ENCODE measurements around the gene LHX8.
"Not testable (repeated sequence)": the region's sequence is repeated elsewhere in the genome, so short reads cannot be mapped to it uniquely, and the experiment has no call there.

Gene LHX8

DNA sequence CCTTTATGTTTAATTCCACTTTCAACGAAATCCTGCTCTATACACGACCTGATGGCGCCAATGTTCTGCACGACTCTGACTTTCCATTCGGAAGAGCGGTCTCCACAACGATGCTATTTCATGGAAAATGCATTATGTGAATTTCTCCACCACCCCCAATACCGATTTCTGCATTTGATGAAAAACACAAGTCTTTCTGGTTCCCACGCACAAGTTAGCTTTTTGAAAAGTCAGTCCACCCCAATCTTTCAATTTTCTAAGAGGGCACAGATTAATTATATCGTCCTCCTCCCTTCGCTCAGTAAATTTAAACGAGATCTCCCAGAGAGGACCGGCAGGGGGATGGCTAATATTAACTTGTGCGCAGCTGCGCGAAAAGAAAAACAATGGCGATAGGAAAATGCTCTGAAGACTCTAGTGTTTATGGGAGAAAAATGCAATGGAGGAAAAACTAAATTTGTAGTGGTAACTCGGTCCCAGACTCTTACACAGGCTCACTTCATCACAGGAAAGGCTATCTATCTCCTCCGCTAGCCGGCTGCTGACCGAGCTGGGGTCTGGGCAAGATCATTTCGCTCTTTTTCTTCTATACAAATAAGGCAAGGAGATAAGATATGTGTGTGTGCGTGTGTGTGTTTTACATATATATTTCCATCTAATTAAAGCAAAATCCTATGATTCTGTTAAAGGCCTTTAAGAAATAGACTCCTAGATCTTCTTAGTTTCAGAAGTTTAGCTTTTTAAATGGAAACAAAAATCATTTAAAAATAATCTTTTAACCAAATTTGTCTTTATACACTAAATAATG, 1.2 kb upstream of the LHX8 start:
- DNase-seq (ENCODE audit: low spot score) = no peak

DNA sequence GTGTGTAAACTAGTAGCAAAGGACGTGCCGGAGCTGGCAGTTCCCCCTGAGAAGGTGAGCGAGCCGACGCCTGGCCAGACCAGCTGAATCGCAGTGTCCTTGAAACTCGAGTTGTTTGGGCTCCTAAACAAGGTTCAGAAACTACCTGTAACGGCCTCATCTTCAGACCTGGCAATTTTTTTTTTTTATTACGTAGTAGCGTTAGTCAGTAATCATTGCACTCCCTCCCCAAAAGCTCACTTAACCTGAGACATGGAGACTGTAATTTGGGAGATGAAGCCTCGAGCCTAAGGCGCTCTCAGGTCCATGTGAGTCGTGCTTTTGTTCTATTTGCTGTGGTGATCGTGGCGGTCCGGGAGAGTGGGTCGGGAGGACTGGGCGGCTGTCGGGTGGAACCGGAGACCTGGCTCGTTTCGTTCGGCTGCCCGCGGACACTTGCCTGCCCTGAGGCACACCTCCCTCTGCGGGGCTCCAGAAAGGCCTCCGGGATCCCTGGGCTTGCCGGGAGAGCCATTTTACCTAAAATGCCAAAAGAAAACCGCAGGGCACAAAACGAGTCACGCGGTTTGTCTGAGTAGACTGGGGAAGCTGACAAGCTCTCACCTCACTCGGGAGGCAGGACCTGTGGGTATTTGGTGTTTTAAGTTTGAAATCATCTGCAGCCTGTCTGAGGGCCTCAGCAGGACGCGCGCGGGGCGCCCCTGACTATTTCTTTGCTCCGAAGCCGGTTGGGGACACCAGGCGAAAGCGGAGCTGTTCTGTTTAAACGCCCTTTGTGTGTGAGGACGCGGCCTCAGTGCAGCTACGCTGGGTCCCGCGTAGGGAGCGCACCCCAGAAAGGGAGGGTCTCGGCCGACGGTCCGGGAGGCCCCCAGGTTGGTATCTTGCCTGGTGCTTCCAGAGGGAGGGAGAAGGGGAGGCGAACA, 722 bp downstream of the LHX8 start:
- DNase-seq (ENCODE audit: low spot score) = no peak

DNA sequence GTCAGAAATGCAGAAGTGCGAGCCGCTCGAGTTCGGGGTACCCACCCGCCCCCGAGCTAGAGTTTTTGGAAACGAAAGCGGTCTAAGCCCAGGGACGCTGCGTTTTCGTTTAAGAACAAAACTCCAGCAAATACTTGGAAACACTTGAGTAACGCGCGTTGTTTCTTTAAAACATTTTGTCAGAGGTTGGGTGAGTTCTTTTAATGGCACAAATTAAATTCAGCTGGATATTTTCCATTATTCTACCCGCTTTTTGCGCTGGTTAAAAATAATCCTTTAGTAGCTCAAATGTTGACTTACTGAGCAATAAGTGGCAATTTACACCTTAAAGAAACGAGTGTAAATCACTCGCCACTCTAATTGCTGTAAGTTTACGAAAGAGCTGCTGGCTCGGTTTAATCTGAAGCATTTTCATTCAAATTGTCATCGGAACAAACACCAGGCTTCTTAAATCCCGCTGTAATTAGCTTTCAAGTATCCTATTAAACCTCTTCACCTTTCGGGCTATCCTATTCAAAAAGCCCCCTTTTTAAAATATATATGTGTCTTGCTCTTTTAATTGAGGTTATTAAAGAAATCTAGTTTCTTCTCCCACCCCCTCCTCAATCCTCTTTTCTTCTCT, 1.5 kb downstream of the LHX8 start:
- no peak for DNase-seq (ENCODE audit: low spot score)

DNA sequence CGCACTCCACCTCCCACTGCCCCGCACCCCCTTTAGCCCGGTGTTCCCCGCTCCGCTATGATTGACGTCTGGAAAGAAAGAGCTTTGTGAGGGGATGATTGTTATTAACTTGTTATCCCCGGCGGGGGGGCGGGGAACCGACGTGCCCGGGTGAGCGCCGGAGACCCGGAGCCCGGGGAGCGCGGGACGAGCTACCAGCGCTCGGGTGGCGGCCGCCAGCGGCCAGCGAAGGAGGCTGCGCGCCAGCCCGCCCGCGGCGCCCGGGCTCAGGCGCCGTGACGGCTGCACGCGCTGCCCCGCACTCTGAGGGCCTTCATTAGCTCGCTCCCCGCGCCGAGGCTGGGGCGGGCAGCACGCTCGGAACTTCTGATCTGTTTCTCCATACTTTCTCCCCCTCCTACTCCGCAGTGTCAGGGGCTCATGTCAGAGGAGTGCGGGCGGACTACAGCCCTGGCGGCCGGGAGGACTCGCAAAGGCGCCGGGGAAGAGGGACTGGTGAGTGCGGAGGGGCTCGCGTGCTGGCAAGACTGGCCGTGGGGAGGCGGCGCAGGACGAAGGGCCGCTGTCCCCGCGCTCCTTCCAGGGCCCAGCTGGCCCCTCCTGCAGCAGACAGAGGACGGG, 2.1 kb downstream of the LHX8 start:
- DNase-seq (ENCODE audit: low spot score) = no peak

DNA sequence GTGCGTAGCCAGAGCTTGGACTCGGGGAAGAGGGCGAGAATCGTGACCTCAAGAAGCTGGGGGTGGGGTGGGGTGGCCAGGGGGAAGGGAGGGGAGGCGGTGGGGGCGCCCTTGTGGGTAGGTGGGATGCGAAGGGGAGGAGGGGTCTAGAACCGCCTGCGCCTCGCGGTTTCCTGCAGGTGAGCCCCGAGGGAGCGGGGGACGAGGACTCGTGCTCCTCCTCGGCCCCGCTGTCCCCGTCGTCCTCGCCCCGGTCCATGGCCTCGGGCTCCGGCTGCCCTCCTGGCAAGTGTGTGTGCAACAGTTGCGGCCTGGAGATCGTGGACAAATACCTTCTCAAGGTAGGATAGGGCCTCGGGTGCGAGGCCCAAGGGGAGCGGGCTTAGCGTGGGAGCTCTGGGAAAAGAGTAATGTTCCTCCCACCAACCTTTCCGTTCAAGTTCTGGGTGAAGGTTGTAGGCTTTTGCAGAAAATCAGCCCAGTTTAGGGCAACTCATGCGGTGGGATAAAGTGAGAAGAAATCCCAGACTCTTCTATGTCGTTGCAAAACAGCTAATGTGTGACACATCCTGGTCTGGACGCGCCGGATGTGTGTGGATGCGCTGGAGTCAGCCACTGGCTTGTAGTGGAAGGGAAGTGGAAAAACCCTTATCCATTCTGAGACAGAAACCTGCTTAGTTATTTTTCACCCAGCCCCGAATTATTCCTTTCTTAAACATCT, 2.9 kb downstream of the LHX8 start:
- DNase-seq (ENCODE audit: low spot score) = no peak

DNA sequence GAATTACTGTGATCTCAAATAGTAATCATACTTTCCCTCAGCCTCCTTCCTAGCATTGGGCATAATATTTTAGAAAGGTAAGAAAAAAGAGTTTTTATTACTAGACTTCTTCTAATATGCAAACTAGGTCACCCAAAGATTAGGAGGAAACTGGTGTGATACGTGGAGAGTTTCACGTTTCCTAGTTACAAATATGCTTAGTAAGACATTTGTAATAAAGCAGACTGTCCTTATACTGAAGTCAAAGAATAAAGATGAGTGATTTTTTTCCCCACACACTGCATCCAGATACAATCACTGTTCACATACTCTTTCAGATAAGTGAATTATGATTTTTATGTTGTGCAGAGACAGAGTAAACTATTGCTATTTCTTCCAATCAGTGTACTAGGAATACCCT, 17.9 kb downstream of the LHX8 start:
- DNase-seq (ENCODE audit: low spot score) = no peak

DNA sequence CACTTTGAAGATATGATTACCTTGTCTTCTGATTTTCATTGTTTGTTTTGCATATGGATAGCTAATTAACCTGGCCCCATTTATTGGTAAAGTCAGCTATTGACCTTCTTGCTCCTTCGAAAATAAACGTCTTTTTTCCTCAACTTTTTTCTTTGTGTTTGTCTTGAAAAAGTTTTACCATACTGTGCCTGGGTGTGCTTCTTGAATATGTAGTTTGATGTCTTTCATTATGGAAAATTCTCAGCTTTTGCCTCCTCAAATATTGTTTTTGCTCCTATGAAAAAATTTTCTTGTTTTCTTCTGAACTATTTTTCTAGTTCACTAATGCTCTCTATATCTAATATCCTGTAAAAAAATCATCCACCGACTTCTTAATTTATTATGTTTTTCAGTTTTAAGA, 25.0 kb downstream of the LHX8 start:
- no peak for DNase-seq (ENCODE audit: low spot score)

DNA sequence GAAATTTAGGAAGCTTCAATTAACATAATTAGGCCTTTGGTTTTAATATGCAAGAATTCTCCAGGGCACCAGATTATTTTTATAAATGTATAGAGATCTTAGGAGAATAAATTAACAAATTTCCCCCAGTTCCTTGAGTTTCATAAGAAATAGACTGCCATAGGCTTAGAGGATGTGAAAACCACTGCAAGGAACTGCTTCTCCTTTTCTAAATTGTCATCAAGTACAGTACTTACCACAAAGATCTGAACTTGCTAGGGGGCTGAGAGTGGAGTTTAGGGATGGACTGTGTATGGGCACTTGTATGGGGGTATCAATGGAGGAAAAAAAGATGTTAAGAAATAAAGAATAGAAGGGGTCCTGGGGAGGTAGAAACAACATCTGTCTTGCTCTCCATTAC, 31.1 kb downstream of the LHX8 start:
- no peak for DNase-seq (ENCODE audit: low spot score)

DNA sequence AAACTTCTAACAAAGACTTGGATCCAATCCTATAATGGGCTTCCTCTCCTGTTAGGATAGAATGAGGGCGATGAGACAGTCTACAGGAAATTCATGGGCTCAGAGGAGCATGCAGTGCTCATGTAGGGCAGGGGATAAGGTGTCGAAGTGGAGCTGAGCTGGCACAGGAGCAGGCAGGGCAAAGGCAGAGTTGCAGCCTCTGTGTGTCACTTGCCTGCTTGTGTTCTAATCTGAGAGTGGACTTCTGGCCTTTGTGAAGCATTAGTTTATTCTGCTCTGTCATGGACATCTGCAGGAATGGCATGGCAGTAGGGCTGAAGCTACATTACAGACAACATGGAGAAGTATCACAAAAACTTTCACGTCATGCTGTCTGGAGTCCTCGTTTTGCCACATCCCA, 32.6 kb downstream of the LHX8 start:
- no peak for DNase-seq (ENCODE audit: low spot score)

DNA sequence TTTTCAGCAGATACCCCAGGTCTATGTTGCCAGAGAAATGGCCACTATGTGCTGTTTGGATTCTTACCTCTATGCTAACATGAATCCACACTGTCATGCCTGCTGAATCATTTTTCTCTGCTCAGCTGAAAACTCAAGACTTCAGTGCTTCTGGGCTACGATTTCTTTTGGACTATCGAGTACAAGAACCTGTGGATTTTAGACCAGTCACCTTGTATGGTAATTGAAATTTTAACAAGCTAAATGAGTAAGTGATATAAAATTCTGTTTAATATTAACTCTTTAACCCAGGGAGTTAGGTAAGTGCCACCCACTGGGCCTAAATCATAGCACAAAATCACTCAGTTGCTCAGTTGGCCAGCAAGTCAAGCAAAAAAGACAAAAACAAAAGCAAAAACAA, 35.8 kb downstream of the LHX8 start:
- DNase-seq (ENCODE audit: low spot score) = no peak

DNA sequence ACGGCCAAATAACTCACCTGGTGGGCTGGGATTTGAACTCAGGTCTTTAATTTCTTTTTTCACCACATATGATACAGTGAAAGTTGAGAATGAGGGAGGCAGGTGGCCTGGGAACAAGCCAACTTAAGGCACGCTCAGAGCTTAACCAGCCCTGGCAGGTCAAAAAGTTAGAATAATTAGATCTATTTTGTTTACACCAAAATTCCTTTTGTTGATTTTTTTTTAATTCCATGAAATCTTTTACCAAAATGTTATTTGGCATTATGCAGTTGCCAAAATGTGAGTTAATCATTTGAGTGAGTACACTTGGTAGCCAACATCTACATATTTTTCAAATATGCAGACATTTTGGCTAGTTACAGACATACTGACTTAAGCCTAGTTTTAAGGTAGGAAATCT, 36.8 kb downstream of the LHX8 start:
- no peak for DNase-seq (ENCODE audit: low spot score)

DNA sequence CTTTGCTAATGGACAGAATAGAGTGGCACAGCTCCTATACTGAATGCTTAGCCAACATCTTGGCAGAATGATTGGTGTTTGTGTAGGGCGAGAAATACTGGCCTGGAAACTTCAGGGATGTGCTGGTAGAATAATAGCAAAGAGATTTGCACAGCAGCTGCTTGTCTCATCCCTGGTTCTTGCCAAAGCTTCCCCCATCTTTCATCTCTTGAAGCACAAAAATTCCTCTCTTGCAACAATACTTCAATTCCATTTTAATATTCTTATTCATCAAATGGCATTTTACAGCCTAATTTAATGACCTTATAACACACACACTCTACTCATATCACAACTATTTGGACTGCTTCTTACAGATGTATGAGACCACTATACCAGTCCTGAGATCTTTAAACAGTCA, 37.7 kb downstream of the LHX8 start:
- DNase-seq (ENCODE audit: low spot score) = no peak

DNA sequence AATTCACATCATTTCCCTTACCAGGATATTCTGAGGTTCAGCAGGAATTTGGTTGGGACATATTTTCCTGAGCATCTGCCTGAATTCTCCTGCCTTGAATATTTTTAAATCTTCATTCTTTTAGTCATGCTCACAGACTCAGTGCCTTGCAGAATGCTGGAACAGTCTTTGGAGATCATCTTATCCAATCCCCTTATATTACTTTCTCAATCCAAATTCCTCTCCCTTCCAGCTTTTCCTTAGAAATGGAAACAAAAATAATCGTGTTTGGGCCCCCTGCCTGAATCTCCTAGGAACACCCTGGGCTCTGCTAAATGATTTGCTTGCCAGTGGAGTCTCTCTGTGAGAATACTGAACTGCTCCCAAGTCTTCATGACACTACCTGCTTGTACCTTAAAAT, 38.4 kb downstream of the LHX8 start:
- DNase-seq (ENCODE audit: low spot score) = no peak

DNA sequence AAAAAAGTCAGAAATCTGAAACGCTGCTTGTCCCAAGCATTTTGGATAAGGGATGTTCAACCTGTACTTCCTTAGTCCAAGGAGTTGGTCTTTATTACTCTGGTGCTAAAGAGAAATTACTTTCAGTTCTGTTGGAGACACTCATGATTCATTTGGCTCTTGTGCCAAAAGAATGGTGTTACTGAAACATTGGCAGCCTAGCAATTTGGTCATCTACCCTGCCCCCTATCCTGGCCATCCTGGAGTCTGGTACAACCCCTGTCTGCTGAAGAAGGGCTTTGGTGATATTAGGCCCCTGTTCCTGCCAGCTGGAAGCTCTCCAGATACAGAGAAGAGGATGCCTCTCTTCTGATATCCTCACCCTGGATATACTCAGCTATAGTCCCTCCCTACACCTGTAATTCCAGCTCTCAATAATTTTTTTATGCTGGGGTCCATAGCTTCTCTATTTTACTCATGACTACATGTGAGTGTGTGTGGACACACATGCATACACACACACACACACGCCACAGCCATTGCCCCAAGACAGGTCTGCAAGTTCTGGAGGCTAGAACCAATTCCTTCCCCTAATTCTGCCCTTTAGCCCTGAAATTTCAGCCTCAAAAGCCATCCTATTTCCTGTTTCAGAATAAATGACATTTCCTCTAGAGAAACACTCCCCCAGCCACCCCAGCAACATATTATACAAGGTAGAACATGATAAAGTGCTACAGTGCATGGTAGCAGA, 40.0 kb downstream of the LHX8 start:
- DNase-seq (ENCODE audit: low spot score) = no peak

DNA sequence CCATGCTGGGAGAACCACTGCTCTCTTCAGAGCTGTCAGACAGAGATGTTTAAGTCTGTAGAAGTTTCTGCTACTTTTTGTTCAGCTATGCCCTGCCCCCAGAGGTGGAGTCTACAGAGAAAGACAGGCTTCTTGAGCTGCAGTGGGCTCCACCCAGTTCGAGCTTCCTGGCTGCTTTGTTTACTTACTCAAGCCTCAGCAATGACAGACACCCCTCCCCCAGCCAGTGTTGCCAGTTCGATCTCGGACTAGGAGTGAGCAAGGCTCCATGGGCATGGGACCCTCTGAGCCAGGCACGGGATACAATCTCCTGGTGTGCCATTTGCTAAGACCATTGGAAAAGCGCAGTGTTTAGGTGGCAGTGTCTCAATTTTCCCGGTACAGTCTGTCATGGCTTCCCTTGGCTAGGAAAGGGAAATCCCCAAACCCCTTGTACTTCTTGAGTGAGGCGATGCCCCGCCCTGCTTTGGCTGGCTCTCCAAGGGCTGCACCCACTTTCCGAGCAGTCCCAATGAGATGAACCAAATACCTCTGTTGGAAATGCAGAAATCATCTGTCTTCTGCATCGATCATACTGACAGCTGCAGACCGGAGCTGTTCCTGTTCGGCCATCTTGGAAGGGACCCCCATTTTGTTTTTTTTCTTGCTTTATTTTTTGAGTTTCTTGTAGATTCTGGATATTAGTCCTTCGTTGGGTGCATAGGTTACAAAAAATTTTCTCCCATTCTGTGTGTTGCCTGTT, 47.2 kb downstream of the LHX8 start:
- not testable (repeated sequence) for DNase-seq (ENCODE audit: low spot score)

DNA sequence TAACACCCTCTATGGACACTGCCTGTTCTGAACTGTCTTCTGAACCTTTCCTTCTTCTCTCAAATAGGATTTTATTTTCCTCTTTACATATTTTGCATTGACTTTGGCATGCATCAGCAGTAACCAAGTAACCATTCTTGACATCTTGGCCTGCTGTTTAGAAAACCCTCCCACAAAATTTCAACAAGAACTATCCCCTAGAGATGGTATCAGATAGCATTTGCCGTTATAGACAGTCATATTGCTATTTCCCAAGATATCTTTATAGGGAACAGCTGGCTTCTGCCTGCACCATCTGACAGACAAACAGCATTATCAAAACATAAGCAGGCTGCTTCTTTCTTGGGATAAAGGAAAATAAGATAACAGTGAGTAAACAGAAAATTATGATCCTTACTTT, 54.7 kb downstream of the LHX8 start:
- no peak for DNase-seq (ENCODE audit: low spot score)

DNA sequence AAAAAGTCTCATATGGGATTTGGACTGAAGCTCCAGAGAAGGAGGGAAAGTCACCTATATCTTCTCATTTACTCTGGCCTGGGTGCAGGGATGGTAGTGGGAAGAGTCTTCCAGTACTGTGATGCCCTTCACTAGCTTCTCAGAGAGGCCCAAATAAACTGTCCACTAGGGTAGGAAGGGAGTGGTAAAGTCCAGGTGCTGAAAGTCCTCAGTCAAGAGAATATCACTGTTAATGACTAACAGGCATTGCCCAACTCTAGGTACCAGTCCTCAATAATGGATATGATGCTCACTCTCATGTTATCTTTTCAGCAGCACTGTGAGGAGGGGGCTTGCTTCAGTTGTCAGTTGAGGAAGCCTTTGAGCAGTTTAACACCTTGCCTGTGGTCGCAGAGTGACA, 64.0 kb downstream of the LHX8 start:
- no peak for DNase-seq (ENCODE audit: low spot score)

DNA sequence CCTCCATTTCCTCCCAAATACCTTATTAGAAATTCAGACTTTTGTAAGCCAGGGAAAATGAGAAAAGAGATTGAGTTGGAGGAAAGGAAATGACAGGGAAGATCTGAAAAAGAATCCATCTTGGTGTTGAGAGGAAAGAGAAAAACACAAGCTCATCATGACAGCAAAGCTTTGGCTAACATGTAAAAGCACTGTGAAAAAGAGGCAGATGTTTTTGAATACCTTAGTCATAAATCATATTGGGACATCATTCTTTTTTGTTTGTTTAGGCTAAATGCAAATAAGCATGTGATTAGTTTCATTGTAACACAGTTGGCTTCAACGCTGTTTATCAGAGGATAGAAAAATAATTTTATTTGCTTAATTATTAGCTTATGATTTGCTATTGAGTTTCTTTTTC, 64.6 kb downstream of the LHX8 start:
- DNase-seq (ENCODE audit: low spot score) = no peak

DNA sequence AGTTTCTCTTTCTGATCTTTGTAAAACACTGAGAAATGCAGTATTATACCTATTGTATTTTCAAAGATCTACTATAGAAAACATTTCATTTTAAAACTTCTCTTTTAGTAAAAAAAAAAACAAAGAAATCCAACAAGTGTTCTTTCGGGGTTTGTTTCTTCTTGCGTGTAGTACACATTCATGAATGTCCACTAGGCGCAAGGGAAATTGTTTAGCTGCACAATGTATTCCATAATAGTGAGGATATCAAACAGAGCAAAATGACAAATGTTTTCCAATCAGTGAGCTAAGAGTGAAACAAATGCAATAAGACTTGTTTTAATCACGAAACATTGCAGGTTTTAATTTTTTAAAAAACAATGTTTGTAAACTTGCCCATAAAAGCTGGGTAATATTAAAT, 68.6 kb downstream of the LHX8 start:
- no peak for DNase-seq (ENCODE audit: low spot score)

Data from HuH-7.5 (cell line).